Measurements from ENCODE around the gene AMN1. TPM values are rescaled to one million over a fixed set of nuclear protein-coding genes. Genes with fewer than 3 reads are reported as not detected.

The AMN1 gene
- total and polyA plus RNA-seq, 2 of the 13 experiments (the other 11 are each of a cell fraction or from before 2014, with no cell fraction given) = 7.5 to 26.5 TPM

- TF ChIP-seq TCF7 (IDR thresholded peaks at IDR 0.05; ENCODE audit: low read depth) = peak; percentile 79
- peak; percentile 36; the same call in 1 of the 2 replicates for TF ChIP-seq ZNF460 (CRISPR knock-in tag; IDR thresholded peaks at IDR 0.05; ENCODE audit: borderline replicate concordance)
- TF ChIP-seq, protein P1, sequence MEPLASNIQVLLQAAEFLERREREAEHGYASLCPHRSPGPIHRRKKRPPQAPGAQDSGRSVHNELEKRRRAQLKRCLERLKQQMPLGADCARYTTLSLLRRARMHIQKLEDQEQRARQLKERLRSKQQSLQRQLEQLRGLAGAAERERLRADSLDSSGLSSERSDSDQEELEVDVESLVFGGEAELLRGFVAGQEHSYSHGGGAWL (CRISPR knock-in tag; IDR thresholded peaks at IDR 0.05) = 0 out of 2 replicates have a peak, but pooled peaks have one; percentile 62
- TF ChIP-seq, protein P2, sequence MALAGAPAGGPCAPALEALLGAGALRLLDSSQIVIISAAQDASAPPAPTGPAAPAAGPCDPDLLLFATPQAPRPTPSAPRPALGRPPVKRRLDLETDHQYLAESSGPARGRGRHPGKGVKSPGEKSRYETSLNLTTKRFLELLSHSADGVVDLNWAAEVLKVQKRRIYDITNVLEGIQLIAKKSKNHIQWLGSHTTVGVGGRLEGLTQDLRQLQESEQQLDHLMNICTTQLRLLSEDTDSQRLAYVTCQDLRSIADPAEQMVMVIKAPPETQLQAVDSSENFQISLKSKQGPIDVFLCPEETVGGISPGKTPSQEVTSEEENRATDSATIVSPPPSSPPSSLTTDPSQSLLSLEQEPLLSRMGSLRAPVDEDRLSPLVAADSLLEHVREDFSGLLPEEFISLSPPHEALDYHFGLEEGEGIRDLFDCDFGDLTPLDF (CRISPR knock-in tag; IDR thresholded peaks at IDR 0.05) = no peak
- TF ChIP-seq TEAD3 (CRISPR knock-in tag; optimal IDR thresholded peaks at IDR 0.05; ENCODE audit: borderline replicate concordance) = peak; percentile 83
- TF ChIP-seq NR2F1 (CRISPR knock-in tag; IDR thresholded peaks at IDR 0.05) = peak; percentile 93 to 95
- TF ChIP-seq SATB2 (CRISPR knock-in tag; IDR thresholded peaks at IDR 0.05) = 0 out of 2 replicates have a peak, but pooled peaks have one; percentile 47
- TF ChIP-seq, protein P3, sequence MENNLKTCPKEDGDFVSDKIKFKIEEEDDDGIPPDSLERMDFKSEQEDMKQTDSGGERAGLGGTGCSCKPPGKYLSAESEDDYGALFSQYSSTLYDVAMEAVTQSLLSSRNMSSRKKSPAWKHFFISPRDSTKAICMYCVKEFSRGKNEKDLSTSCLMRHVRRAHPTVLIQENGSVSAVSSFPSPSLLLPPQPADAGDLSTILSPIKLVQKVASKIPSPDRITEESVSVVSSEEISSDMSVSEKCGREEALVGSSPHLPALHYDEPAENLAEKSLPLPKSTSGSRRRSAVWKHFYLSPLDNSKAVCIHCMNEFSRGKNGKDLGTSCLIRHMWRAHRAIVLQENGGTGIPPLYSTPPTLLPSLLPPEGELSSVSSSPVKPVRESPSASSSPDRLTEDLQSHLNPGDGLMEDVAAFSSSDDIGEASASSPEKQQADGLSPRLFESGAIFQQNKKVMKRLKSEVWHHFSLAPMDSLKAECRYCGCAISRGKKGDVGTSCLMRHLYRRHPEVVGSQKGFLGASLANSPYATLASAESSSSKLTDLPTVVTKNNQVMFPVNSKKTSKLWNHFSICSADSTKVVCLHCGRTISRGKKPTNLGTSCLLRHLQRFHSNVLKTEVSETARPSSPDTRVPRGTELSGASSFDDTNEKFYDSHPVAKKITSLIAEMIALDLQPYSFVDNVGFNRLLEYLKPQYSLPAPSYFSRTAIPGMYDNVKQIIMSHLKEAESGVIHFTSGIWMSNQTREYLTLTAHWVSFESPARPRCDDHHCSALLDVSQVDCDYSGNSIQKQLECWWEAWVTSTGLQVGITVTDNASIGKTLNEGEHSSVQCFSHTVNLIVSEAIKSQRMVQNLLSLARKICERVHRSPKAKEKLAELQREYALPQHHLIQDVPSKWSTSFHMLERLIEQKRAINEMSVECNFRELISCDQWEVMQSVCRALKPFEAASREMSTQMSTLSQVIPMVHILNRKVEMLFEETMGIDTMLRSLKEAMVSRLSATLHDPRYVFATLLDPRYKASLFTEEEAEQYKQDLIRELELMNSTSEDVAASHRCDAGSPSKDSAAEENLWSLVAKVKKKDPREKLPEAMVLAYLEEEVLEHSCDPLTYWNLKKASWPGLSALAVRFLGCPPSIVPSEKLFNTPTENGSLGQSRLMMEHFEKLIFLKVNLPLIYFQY (CRISPR knock-in tag; IDR thresholded peaks at IDR 0.05; ENCODE audit: borderline replicate concordance) = no peak
- TF ChIP-seq NR2F6 (IDR thresholded peaks at IDR 0.05) = peak; percentile 93
- TF ChIP-seq NR2F6 (CRISPR knock-in tag; IDR thresholded peaks at IDR 0.05) = peak; percentile 95
- 0 out of 2 replicates have a peak, but pooled peaks have one; percentile 57 for TF ChIP-seq CCDC6 (CRISPR knock-in tag; IDR thresholded peaks at IDR 0.05)
- no peak; the same call in 1 of the 2 replicates for TF ChIP-seq ZNF432 (CRISPR knock-in tag; IDR thresholded peaks at IDR 0.05; ENCODE audit: borderline replicate concordance)
- TF ChIP-seq ZNF10 (CRISPR knock-in tag; IDR thresholded peaks at IDR 0.05; ENCODE audit: borderline replicate concordance, low read depth) = no peak
- TF ChIP-seq KDM2A (CRISPR knock-in tag; IDR thresholded peaks at IDR 0.05; ENCODE audit: borderline replicate concordance, low read depth) = no peak
- TF ChIP-seq ZNF230 (CRISPR knock-in tag; IDR thresholded peaks at IDR 0.05) = peak; percentile 63; the same call in 1 of the 2 replicates
- TF ChIP-seq NKX3-1 (CRISPR knock-in tag; IDR thresholded peaks at IDR 0.05) = 0 out of 2 replicates have a peak, but pooled peaks have one; percentile 43
- no peak for TF ChIP-seq RFX3 (CRISPR knock-in tag; IDR thresholded peaks at IDR 0.05)
- TF ChIP-seq ATF1 (CRISPR knock-in tag; IDR thresholded peaks at IDR 0.05) = peak; percentile 78
- TF ChIP-seq, protein P4, sequence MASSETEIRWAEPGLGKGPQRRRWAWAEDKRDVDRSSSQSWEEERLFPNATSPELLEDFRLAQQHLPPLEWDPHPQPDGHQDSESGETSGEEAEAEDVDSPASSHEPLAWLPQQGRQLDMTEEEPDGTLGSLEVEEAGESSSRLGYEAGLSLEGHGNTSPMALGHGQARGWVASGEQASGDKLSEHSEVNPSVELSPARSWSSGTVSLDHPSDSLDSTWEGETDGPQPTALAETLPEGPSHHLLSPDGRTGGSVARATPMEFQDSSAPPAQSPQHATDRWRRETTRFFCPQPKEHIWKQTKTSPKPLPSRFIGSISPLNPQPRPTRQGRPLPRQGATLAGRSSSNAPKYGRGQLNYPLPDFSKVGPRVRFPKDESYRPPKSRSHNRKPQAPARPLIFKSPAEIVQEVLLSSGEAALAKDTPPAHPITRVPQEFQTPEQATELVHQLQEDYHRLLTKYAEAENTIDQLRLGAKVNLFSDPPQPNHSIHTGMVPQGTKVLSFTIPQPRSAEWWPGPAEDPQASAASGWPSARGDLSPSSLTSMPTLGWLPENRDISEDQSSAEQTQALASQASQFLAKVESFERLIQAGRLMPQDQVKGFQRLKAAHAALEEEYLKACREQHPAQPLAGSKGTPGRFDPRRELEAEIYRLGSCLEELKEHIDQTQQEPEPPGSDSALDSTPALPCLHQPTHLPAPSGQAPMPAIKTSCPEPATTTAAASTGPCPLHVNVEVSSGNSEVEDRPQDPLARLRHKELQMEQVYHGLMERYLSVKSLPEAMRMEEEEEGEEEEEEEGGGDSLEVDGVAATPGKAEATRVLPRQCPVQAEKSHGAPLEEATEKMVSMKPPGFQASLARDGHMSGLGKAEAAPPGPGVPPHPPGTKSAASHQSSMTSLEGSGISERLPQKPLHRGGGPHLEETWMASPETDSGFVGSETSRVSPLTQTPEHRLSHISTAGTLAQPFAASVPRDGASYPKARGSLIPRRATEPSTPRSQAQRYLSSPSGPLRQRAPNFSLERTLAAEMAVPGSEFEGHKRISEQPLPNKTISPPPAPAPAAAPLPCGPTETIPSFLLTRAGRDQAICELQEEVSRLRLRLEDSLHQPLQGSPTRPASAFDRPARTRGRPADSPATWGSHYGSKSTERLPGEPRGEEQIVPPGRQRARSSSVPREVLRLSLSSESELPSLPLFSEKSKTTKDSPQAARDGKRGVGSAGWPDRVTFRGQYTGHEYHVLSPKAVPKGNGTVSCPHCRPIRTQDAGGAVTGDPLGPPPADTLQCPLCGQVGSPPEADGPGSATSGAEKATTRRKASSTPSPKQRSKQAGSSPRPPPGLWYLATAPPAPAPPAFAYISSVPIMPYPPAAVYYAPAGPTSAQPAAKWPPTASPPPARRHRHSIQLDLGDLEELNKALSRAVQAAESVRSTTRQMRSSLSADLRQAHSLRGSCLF (CRISPR knock-in tag; IDR thresholded peaks at IDR 0.05; ENCODE audit: borderline replicate concordance) = no peak
These were observed 44.5 kb upstream of the AMN1 start (continued) for GRCh38 chr12:31773223-31773750.

Measured in HepG2 (cell line).